Measurements from ENCODE around the gene ITGB5.

- TF ChIP-seq CTCF (conservative IDR thresholded peaks at IDR 0.05; ENCODE audit: low read depth, low read length) (no peak), EZH2 (IDR thresholded peaks at IDR 0.05; ENCODE audit: borderline replicate concordance, low read depth, low read length, poor library complexity, severe bottlenecking) (no peak)
Observed at GRCh38 chr3:124809039-124809438, 78.1 kb downstream of the ITGB5 start.
